ENCODE results near the gene PAQR5. TPM values are rescaled to one million over a fixed set of nuclear protein-coding genes. Genes with fewer than 3 reads are reported as not detected.

PAQR5 gene
- total RNA-seq, 4 donors from 2014 or later: 3.0 to 8.1 (median 3.9) TPM

- Histone ChIP-seq H3K27ac (no peak overlapping the region), H3K4me1 (no peaks in the 10 kb centered on the region), H3K9me3 (no peaks in the 10 kb centered on the region), H3K36me3 (no peaks in the 10 kb centered on the region), H3K27me3 (no peaks in the 10 kb centered on the region), H3K4me3 (no peak overlapping the region)
- TF ChIP-seq POLR2A (IDR thresholded peaks at IDR 0.05): no peak
- TF ChIP-seq, protein P1, sequence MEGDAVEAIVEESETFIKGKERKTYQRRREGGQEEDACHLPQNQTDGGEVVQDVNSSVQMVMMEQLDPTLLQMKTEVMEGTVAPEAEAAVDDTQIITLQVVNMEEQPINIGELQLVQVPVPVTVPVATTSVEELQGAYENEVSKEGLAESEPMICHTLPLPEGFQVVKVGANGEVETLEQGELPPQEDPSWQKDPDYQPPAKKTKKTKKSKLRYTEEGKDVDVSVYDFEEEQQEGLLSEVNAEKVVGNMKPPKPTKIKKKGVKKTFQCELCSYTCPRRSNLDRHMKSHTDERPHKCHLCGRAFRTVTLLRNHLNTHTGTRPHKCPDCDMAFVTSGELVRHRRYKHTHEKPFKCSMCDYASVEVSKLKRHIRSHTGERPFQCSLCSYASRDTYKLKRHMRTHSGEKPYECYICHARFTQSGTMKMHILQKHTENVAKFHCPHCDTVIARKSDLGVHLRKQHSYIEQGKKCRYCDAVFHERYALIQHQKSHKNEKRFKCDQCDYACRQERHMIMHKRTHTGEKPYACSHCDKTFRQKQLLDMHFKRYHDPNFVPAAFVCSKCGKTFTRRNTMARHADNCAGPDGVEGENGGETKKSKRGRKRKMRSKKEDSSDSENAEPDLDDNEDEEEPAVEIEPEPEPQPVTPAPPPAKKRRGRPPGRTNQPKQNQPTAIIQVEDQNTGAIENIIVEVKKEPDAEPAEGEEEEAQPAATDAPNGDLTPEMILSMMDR (IDR thresholded peaks at IDR 0.05): no peak
- DNase-seq (ENCODE audit: low spot score in 2 of 2): no peak
- 83 to 84% methylated on average over 8 of the region's 8 CpGs for WGBS, 2 donors
Observed at GRCh38 chr15:69316291-69316690, 17.6 kb downstream of the PAQR5 start.

GRCh38 chr15:69317392-69317841 is 18.7 kb downstream of the PAQR5 start:
- no peak overlapping the region for H3K27ac ChIP-seq
- no peaks in the 10 kb centered on the region for H3K9me3 ChIP-seq
- 64 to 65% methylated on average over 5 of the region's 5 CpGs for WGBS, 2 donors
- H3K4me1 ChIP-seq: no peaks in the 10 kb centered on the region
- DNase-seq (ENCODE audit: low spot score in 2 of 2): no peak
- no peaks in the 10 kb centered on the region for H3K27me3 ChIP-seq
- H3K36me3 ChIP-seq: no peaks in the 10 kb centered on the region
- TF ChIP-seq, protein P1 (IDR thresholded peaks at IDR 0.05): no peak
- TF ChIP-seq EP300 (IDR thresholded peaks at IDR 0.05) (no peak), POLR2A (IDR thresholded peaks at IDR 0.05) (no peak)
- H3K4me3 ChIP-seq: no peak overlapping the region

GRCh38 chr15:69318033-69318432 is 19.3 kb downstream of the PAQR5 start:
- Histone ChIP-seq H3K4me3 (no peak overlapping the region), H3K9me3 (no peaks in the 10 kb centered on the region), H3K4me1 (no peaks in the 10 kb centered on the region), H3K27ac (no peak overlapping the region), H3K27me3 (no peaks in the 10 kb centered on the region), H3K36me3 (no peaks in the 10 kb centered on the region)
- no peak for DNase-seq (ENCODE audit: low spot score in 2 of 2)
- TF ChIP-seq EP300 (IDR thresholded peaks at IDR 0.05) (no peak), POLR2A (IDR thresholded peaks at IDR 0.05) (no peak)
- TF ChIP-seq, protein P1 (IDR thresholded peaks at IDR 0.05): no peak
- WGBS, 2 donors: 86 to 91% methylated on average over 7 of the region's 7 CpGs

DNA sequence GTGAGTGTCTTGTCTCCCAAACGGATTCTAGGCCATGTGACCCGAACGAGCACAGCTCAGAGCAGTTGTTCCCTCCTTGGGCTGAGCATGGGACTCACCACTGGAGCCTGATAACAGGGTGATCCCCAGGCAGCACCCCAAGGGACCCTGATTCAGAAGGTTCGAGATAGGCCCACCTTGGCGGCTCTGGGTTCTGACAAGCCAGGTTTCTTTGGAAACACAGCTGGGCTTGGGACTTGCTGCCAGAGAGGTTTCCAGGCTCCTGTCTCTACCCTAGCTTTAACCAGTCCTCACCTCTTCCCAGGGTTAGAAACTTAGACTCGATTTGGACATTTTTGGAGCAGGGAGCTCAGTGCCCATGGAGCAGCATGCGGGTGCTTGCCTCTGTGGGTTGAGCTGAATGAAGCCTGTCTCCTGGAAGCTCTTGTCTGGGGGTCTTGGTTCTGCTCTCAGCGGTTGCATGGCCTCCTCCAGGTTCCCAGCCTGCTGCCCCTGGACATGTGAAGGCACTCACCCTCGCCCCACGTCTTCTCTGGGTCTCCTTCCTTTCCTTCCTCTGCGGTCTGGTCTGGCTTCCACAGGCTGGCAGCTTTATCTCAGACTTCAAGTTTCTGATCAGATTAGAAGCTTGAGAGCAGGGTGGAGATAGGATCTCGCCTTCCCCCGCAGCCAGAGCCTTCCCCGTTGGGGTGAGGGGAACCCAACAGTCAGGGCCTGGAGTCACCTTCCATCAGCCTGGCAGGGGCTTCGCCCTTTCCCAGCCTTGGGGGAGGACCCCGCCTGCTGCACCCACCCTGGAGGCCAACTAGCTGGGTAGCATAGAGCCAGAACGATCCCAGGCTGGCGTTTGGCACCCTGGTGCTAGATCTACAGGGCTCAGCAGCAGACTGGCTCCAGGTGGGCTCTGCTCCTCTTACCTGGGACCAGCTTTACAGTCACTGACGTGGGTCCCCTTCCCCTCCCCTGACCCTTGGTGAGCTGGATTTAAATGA is 21.0 kb downstream of the PAQR5 start:
- H3K4me3 ChIP-seq: no peak overlapping the region
- H3K27ac ChIP-seq: no peak overlapping the region
- H3K27me3 ChIP-seq: no peaks in the 10 kb centered on the region
- no peak for DNase-seq (ENCODE audit: low spot score in 2 of 2)
- H3K9me3 ChIP-seq: no peaks in the 10 kb centered on the region
- H3K36me3 ChIP-seq: no peaks in the 10 kb centered on the region
- H3K4me1 ChIP-seq: no peaks in the 10 kb centered on the region
- 77 to 81% methylated on average over 18 to 19 of the region's 19 CpGs for WGBS, 2 donors
- no peak for TF ChIP-seq EP300 (IDR thresholded peaks at IDR 0.05)

- no peaks in the 10 kb centered on the region for H3K4me1 ChIP-seq
- WGBS, 2 donors: 47 to 60% methylated on average over 7 of the region's 7 CpGs
- no peak for TF ChIP-seq POLR2A (IDR thresholded peaks at IDR 0.05)
- H3K9me3 ChIP-seq: no peaks in the 10 kb centered on the region
- DNase-seq (ENCODE audit: low spot score in 2 of 2): no peak
- H3K36me3 ChIP-seq: no peaks in the 10 kb centered on the region
- no peak overlapping the region for H3K27ac ChIP-seq
- no peak overlapping the region for H3K4me3 ChIP-seq
- no peaks in the 10 kb centered on the region for H3K27me3 ChIP-seq
Observed at GRCh38 chr15:69320977-69321554, 22.4 kb downstream of the PAQR5 start.

- WGBS, 2 donors: 34 to 38% methylated on average over 5 of the region's 5 CpGs
- Histone ChIP-seq H3K4me3 (no peak overlapping the region), H3K9me3 (no peaks in the 10 kb centered on the region), H3K36me3 (no peaks in the 10 kb centered on the region), H3K27me3 (no peaks in the 10 kb centered on the region), H3K27ac (no peak overlapping the region), H3K4me1 (no peaks in the 10 kb centered on the region)
- TF ChIP-seq POLR2A (IDR thresholded peaks at IDR 0.05): no peak
- no peak for TF ChIP-seq EP300 (IDR thresholded peaks at IDR 0.05)
- TF ChIP-seq, protein P1 (IDR thresholded peaks at IDR 0.05): no peak
- no peak for DNase-seq (ENCODE audit: low spot score in 2 of 2)
Observed at GRCh38 chr15:69323893-69324430, 25.2 kb downstream of the PAQR5 start.
